Natural killer cell treated with Interleukin-12 subunit alpha and Interleukin-12 subunit beta and Interleukin-15 and Interleukin-18, amount 100 ng/mL, for 72 hours (primary cell): ENCODE measurements around the gene HOPX. TPM values are rescaled to one million over a fixed set of nuclear protein-coding genes. Genes with fewer than 3 reads are reported as not detected.
"Not testable (repeated sequence)": the region's sequence is repeated elsewhere in the genome, so short reads cannot be mapped to it uniquely, and the experiment has no call there.

Experiments
- ATAC-seq, 2 donors: fragments of 150-1000 bp; cut with Tn5 transposase in 1 of 2; sonication (Bioruptor Pico), chemical (Tn5 transposase) in 1 of 2; 2 replicates each; pipeline ENCODE4 v1.10.0; 2021
- DNase-seq: peaks from one replicate; pipeline ENCODE4 v3.0.0; 2022; ENCODE audit warnings: low spot score
- H3K27ac Mint-ChIP-seq, 2 donors: 1 replicate in 1 of 2; 2 replicates in 1 of 2; pipeline ENCODE4 v1.8.0; 2022; ENCODE audit warnings: mixed read lengths in 2 of 2, mild to moderate bottlenecking in 1 of 2, moderate library complexity in 1 of 2
- H3K27me3 Mint-ChIP-seq, 2 donors: 1 replicate in 1 of 2; 2 replicates in 1 of 2; pipeline ENCODE4 v1.8.0; 2022; ENCODE audit warnings: mixed read lengths in 2 of 2
- H3K36me3 Mint-ChIP-seq: one replicate; pipeline ENCODE4 v1.8.0; 2022; ENCODE audit warnings: mixed read lengths
- H3K4me1 Mint-ChIP-seq, 2 donors: 1 replicate in 1 of 2; 2 replicates in 1 of 2; pipeline ENCODE4 v1.8.0; 2022; ENCODE audit warnings: low read depth in 2 of 2, mixed read lengths in 2 of 2, mild to moderate bottlenecking in 1 of 2
- H3K4me3 Mint-ChIP-seq: one replicate; pipeline ENCODE4 v1.8.0; 2022; ENCODE audit warnings: mixed read lengths
- H3K9me3 Mint-ChIP-seq: 2 replicates; pipeline ENCODE4 v1.8.0; 2022; ENCODE audit warnings: mixed read lengths
- total RNA-seq, 2 donors: library from RNA; stranded (reverse); gene quantifications; one replicate each; pipeline ENCODE4 v1.2.3, GENCODE V29; 2022

HOPX gene, protein sequence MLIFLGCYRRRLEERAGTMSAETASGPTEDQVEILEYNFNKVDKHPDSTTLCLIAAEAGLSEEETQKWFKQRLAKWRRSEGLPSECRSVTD
- 100 to 1,000 TPM; 100 to 281 TPM for total RNA-seq

DNA sequence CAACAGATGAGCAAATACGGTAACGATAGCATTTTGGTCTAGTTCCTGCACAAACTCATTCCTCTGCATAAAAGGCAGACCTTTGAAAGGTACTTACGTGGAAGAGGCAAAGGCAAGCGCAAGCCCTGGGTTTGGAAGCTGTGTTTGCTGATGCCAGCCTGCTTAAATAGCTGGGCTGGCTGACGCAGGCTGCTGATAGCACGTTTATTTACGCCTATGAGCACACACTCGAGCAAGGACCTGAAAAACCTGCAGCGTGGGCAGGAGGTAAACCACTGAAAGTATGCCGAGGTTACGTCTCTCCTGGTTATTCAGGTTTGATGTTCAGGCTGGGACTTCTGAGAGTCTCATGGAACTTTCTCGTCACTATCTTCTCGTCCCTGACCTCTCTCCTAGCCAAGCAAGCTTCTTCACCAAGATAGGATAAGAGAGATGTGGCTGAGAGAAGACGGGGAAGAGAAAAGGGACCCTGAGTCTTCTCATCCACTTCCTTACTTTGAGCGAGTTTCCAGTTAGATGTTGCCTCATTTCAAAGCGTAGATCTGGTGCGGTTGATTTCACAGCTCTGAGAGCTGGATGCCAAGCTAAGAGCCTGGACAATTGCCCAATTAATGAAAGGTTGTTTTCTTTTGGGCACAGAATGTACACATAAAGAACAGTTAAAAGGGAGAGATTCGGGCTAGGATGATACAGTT, at the start of gene HOPX:
HOPX (minus strand) TSS at position 139 of the 695 bp plus-strand sequence. CDS start 23,480 bp downstream, outside the sequence.
- H3K4me3 Mint-ChIP-seq, result peak within 1 kb of the TSS; percentile 43
- no peaks in the 10 kb centered on the region for H3K36me3 Mint-ChIP-seq
- peak; percentile 69 to 79 for ATAC-seq
- H3K27me3 Mint-ChIP-seq, result peaks cover 16 to 32% of the 10 kb centered on the region in 2 donors
- H3K4me1 Mint-ChIP-seq, result peaks cover 15 to 19% of the 10 kb centered on the region in 2 donors
- no peak for DNase-seq
- no peaks in the 10 kb centered on the region for H3K9me3 Mint-ChIP-seq
- H3K27ac Mint-ChIP-seq, result peak within 1 kb of the TSS; percentile 13 to 19

DNA sequence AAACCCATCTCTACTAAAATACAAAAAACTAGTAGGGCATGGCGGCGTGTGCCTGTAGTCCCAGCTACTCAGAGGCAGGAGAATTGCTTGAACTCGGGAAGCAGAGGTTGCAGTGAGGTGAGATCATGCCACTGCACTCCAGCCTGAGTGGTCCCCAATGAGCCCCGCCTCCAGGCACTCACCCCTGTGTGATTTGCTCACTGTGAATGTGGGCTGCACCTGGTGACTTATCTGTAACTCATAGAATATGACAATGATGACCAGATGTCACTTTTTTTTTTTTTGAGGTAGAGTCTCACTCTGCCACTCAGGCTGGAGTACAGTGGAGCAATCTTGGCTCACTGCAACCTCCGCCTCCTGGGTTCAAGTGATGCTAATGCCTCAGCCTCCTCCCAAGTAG, 49.0 kb upstream of the HOPX start:
- no peak for ATAC-seq
- Mint-ChIP-seq H3K4me1 (no peaks in the 10 kb centered on the region), H3K27me3 (peaks cover 0 to 3% of the 10 kb centered on the region in 2 donors), H3K9me3 (no peaks in the 10 kb centered on the region), H3K27ac (no peak overlapping the region), H3K4me3 (no peak overlapping the region), H3K36me3 (no peaks in the 10 kb centered on the region)
- no peak for DNase-seq

DNA sequence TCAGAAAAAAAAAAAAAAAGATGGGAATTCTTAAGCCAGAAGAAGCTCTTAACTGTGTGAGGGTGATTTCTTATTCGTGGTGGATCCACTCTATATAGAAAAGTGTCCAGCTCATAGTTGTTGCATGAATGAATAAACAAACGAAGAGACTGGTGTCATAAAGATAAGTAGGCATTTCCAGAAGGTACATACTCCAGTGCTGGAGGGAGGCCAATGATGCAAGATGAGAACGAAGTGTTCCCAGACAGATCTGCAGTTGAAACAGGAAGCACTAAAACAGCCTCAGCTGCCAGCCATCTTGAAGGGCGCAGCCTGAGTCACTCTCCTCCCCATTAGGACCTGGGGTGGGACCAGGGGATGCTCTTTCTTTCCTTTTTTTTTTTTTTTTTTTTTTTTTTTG, 47.4 kb upstream of the HOPX start:
- Mint-ChIP-seq H3K4me1 (peaks cover 0 to 2% of the 10 kb centered on the region in 2 donors), H3K27ac (no peak overlapping the region), H3K36me3 (no peaks in the 10 kb centered on the region), H3K4me3 (no peak overlapping the region), H3K9me3 (no peaks in the 10 kb centered on the region), H3K27me3 (peaks cover 0 to 3% of the 10 kb centered on the region in 2 donors)
- no peak for ATAC-seq
- DNase-seq, result no peak

DNA sequence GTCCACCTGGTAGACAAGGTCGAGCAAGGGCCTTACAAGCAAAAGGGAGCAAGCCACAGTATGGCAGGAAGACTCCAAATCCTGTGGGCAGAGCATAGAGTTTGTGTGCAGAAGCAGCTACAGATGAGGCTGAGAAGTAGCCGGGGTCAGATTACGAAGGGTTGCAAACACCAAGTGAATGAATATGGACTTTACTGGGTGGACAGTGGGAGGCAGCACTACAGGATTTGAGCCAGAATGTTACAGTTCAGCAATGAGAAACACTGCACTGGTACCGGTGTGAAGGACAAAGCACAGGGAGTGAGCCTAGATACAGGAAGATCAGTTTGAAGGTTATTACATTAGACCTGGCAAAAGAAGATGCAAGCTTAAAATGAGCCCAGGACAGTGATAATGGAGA, 46.1 kb upstream of the HOPX start:
- no peak overlapping the region for H3K4me3 Mint-ChIP-seq
- H3K4me1 Mint-ChIP-seq, result peaks cover 3 to 9% of the 10 kb centered on the region in 2 donors
- no peaks in the 10 kb centered on the region for H3K9me3 Mint-ChIP-seq
- H3K27me3 Mint-ChIP-seq, result no peaks in the 10 kb centered on the region
- no peak overlapping the region for H3K27ac Mint-ChIP-seq
- DNase-seq, result no peak
- H3K36me3 Mint-ChIP-seq, result no peaks in the 10 kb centered on the region
- no peak for ATAC-seq

DNA sequence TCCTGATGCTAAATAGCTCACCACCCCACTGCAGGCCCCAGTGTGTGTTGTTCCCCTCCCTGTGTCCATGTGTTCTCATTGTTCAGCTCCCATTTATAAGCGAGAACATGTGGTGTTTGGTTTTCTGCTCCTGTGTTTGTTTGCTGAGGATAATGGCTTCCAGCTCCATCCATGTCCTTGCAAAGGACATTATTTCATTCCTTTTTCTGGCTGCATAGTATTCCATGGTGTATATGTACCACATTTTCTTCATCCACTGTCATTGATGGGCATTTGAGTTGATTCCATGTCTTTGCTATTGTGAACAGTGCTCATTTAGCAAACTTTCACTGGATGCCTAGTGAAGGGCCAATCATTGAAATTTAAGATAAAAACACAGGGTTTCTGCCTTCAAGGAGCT, 45.5 kb upstream of the HOPX start:
- H3K36me3 Mint-ChIP-seq, H3K9me3 Mint-ChIP-seq, H3K4me1 Mint-ChIP-seq, H3K4me3 Mint-ChIP-seq, DNase-seq, H3K27me3 Mint-ChIP-seq, ATAC-seq, H3K27ac Mint-ChIP-seq: not testable (repeated sequence)

DNA sequence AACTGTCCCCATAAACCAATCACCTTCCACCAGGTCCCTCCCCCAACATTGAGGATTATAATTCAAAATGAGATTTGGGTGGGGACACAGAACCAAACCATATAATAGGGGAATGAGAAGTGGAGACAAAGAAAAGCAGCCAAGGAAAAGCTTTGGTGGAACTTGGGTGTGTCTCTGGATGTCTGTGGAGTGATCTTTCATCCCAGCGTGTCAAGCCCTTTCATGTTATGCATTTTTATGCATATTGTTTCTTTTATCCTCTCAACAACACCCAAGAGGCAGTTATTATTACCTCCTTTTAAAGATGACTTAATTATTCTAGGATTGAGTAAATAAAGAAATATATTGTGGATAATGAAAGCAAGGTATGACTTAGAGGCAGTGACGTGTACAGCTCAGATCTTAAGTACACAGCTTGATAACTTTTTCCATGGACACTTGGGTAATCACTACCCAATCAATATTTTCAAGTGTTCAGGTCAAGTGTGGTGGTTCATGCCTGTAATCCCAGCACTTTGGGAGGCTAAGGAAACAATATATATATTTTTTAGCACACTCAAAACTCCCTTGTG, 42.6 kb upstream of the HOPX start:
- Mint-ChIP-seq H3K36me3 (no peaks in the 10 kb centered on the region), H3K27me3 (no peaks in the 10 kb centered on the region), H3K27ac (peak overlapping the region in 1 of 2 donors; percentile 57), H3K9me3 (no peaks in the 10 kb centered on the region), H3K4me3 (peak overlapping the region; percentile 71), H3K4me1 (peaks cover 3 to 9% of the 10 kb centered on the region in 2 donors)
- ATAC-seq (peak in 1 of 2 donors; percentile 51), DNase-seq (no peak)

DNA sequence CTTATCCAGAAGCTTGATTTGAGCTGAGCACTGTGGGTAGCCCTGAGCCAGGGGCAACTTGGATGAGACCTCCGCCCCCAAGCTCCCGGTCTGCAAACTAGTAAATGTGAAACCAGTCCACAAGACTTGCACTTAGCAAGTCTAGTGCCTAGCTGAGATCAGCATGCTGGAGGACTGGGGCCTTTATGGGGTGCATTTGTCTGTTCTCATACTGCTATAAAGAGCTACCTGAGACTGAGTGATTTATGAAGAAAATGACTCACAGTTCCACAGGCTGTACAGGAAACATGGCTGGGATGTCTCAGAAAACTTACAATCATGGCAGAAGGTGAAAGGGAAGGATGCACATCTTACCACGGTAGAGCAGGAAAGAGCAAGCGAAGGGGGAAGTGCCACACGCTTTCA, 42.1 kb upstream of the HOPX start:
- Mint-ChIP-seq H3K27me3 (no peaks in the 10 kb centered on the region), H3K36me3 (no peaks in the 10 kb centered on the region), H3K27ac (peak overlapping the region in 1 of 2 donors; percentile 57), H3K4me1 (peaks cover 3 to 9% of the 10 kb centered on the region in 2 donors), H3K4me3 (peak overlapping the region; percentile 71), H3K9me3 (no peaks in the 10 kb centered on the region)
- no peak for DNase-seq
- ATAC-seq, result peak in 1 of 2 donors; percentile 86

DNA sequence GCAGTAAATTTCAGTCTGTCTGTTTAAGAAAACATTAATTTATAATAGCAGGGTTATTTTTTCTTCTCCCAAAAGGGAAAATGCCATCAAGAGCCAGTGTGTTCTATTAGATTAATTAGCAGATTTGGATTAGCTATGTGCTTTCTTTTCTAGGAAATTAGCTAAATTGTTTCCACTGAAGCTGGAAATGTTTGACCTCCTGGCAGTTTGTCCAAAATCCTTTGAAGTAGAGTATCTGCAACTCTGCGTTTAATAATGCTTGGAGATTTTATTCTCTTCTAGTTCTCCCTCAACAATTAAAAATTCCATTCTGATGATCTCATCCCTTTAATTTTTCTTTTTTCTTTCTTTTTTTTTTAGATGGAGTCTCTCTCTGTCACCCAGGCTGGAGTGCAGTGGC, 27.1 kb upstream of the HOPX start:
- no peaks in the 10 kb centered on the region for H3K36me3 Mint-ChIP-seq
- H3K27me3 Mint-ChIP-seq, result no peaks in the 10 kb centered on the region
- H3K27ac Mint-ChIP-seq, result no peak overlapping the region
- H3K4me3 Mint-ChIP-seq, result no peak overlapping the region
- DNase-seq, result no peak
- H3K4me1 Mint-ChIP-seq, result no peaks in the 10 kb centered on the region
- no peak for ATAC-seq
- H3K9me3 Mint-ChIP-seq, result no peaks in the 10 kb centered on the region

DNA sequence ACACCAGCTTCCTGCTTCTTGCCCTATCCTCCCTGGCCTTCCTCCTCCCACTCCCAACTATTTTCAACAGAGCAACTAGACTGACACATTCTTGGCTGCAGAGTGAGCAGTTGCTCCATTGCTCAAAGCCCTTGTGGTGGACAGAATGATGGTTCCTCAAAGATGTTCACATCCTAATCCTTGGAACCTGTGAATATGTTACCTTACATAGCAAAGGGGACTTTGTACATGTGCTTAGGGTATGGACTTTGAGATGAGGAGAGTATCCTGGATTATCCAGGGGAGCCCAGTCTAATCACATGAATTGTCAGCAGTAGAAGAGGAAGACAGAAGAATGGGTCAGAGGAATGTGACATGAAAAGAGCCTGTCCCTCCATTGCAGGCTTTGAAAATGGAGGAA, 24.9 kb upstream of the HOPX start:
- DNase-seq, result no peak
- H3K9me3 Mint-ChIP-seq, result no peaks in the 10 kb centered on the region
- H3K36me3 Mint-ChIP-seq, result no peaks in the 10 kb centered on the region
- H3K27me3 Mint-ChIP-seq, result no peaks in the 10 kb centered on the region
- ATAC-seq, result no peak
- H3K4me3 Mint-ChIP-seq, result no peak overlapping the region
- H3K27ac Mint-ChIP-seq, result no peak overlapping the region
- H3K4me1 Mint-ChIP-seq, result no peaks in the 10 kb centered on the region

DNA sequence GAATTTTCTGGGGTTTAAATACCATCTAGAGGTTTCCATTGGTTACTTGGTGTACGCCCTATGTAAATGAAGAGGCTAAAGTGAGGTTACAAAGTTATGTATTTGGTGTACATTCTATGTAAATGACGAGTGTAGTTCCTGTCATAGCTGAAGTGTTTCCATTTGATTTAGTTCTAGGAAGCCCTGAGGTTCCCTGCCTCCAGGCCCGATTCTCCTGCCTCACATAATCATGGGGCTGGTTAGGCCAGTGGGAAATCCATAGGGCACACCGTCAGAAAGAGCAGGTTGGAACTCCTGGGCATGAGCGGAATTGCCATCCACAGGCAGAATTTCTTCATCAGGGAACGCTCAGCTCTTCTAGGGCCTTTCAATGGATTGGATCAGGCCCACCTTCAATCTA, 24.2 kb upstream of the HOPX start:
- Mint-ChIP-seq H3K4me3 (no peak overlapping the region), H3K9me3 (no peaks in the 10 kb centered on the region), H3K27me3 (no peaks in the 10 kb centered on the region), H3K36me3 (no peaks in the 10 kb centered on the region), H3K4me1 (no peaks in the 10 kb centered on the region), H3K27ac (no peak overlapping the region)
- no peak for ATAC-seq
- no peak for DNase-seq

DNA sequence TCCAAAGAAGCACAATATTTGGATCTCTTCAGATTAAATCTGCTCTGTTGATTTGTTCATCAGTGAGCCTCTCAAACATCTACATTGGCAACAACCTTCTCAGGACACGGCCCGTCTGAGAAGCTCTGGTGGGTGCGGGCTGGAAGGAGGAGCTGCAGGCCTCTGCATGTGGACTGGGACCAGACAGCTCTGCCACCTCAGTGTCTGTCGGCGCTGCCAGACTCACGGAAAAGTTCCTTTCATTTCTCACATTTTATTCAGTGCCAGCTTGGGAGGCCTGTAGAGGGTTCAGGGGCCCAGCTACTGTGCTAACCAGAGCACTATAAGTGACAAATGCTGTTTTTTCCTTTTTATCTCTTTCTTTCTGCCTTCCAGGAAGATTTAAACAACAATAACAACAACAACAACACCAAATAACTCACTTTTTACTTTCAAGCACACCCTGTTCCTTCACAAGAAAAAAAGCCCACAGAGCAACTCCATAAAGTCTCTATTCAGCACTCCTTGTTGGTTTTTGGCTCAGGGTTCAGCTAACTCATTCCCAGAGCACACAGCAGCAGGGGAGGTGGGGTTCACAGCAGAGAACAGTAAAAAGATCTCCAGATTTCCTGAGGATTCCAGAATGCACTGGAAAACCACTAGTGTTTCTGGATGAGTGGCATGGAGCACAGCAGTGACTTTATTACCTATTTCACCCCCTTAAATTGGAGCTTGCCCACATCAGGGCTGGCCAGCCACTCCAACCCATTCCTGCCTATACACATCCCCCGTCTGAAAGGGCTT, 23.2 kb upstream of the HOPX start:
- no peaks in the 10 kb centered on the region for H3K36me3 Mint-ChIP-seq
- H3K4me1 Mint-ChIP-seq, result no peaks in the 10 kb centered on the region
- H3K9me3 Mint-ChIP-seq, result no peaks in the 10 kb centered on the region
- no peak overlapping the region for H3K4me3 Mint-ChIP-seq
- no peaks in the 10 kb centered on the region for H3K27me3 Mint-ChIP-seq
- no peak for ATAC-seq
- no peak overlapping the region for H3K27ac Mint-ChIP-seq
- no peak for DNase-seq

DNA sequence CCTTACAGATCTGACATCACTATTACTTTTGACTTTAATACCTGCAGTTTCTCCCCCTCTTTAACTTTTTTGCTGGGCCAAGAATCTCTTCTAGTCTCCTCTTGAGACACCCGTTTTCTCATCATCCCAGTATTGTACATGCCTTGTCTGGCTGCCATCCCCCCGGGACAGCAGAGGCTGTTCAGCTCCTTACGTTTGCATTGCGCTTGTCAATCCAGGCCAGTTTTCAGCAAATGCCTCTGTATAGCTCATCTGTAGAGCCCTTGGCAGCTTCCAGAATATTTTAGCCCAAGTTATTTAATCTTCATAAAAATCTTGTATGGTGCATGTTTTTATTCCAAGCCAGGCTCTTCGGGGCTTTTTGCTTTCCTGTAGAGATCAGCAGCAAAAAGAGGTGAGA, 22.3 kb upstream of the HOPX start:
- Mint-ChIP-seq H3K36me3 (no peaks in the 10 kb centered on the region), H3K4me1 (no peaks in the 10 kb centered on the region), H3K27me3 (peaks cover 0 to under 1% of the 10 kb centered on the region in 2 donors), H3K4me3 (no peak overlapping the region), H3K9me3 (no peaks in the 10 kb centered on the region), H3K27ac (no peak overlapping the region)
- no peak for ATAC-seq
- no peak for DNase-seq

DNA sequence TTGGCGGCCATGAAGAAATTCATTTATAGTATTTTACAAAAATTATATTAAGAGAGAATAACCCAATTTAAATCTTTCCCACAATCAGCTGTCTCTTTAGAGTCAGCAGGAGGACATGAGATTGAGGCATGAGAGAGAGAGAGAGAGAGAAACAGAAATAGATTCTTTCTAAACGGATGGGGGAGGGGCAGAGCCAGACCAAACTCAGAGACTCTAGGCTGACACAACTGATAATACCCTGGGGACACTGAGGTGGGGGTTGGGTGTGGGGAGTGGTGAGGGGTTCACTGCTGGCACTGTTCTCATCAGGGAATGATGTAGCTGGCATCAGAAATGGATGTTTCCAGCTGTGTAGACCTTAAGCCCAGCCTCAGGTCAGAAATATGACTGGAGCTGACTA, 20.5 kb upstream of the HOPX start:
- no peaks in the 10 kb centered on the region for H3K36me3 Mint-ChIP-seq
- no peak overlapping the region for H3K27ac Mint-ChIP-seq
- H3K27me3 Mint-ChIP-seq, result peaks cover 0 to 2% of the 10 kb centered on the region in 2 donors
- H3K4me1 Mint-ChIP-seq, result no peaks in the 10 kb centered on the region
- H3K4me3 Mint-ChIP-seq, result no peak overlapping the region
- no peaks in the 10 kb centered on the region for H3K9me3 Mint-ChIP-seq
- ATAC-seq (no peak), DNase-seq (no peak)

DNA sequence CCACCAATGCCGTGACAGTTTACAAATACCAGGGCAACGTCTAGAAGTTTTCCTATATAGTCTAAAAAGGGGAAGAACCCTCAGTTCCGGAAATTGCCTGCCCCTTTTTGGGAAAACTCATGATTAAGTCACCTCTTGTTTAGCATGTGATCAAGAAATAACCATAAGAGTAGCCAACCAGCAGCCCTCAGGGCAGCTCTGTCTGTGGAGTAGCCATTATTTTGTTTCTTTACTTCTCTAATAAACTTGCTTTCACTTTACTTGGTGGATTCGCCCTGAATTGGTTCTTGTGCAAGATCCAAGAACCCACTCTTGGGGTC, 20.0 kb upstream of the HOPX start:
- Mint-ChIP-seq H3K27me3 (peaks cover 0 to 2% of the 10 kb centered on the region in 2 donors), H3K4me1 (no peaks in the 10 kb centered on the region), H3K27ac (no peak overlapping the region), H3K4me3 (no peak overlapping the region), H3K9me3 (no peaks in the 10 kb centered on the region), H3K36me3 (no peaks in the 10 kb centered on the region)
- no peak for DNase-seq
- ATAC-seq, result no peak
